Keratinocyte (primary cell): ENCODE results near the gene SENP1. TPM values are rescaled to one million over a fixed set of nuclear protein-coding genes. Genes with fewer than 3 reads are reported as not detected.

Source experiments
- DNase-seq: peaks from one replicate; pipeline ENCODE4 v3.0.0-alpha.2; 2011; ENCODE audit warnings: low read depth, missing footprints, low spot score
- FAIRE-seq: peaks from 2 replicates; lab custom pipeline; 2011; peaks lifted over from hg19 to GRCh38; lab: Jason Lieb, UNC
- H2AFZ ChIP-seq: 2 replicates; pipeline ENCODE4 v1.6.0; 2012; ENCODE audit warnings: low read length, control low read depth, inconsistent platforms; ENCODE audit not compliant: control insufficient read depth
- H3K27ac ChIP-seq: 2 replicates; pipeline ENCODE4 v1.5.1; 2011; ENCODE audit warnings: low read length; ENCODE audit not compliant: control insufficient read depth, insufficient read depth
- H3K27me3 ChIP-seq: 3 replicates; pipeline ENCODE4 v1.6.0; 2011; ENCODE audit warnings: low read length; ENCODE audit not compliant: control insufficient read depth, insufficient read depth; ENCODE audit errors: extremely low read depth
- H3K36me3 ChIP-seq, 2 experiments: 2 replicates in 1 of 2; 3 replicates in 1 of 2; pipeline ENCODE4 v1.5.1; 2011; ENCODE audit warnings: low read length in 2 of 2, mild to moderate bottlenecking in 1 of 2; ENCODE audit not compliant: control insufficient read depth in 2 of 2, insufficient read depth in 2 of 2; ENCODE audit errors: extremely low read depth in 1 of 2
- H3K4me1 ChIP-seq: 3 replicates; pipeline ENCODE4 v1.5.1; 2011; ENCODE audit warnings: low read length; ENCODE audit not compliant: control insufficient read depth, insufficient read depth; ENCODE audit errors: extremely low read depth
- H3K4me2 ChIP-seq: 3 replicates; pipeline ENCODE4 v1.6.0; 2011; ENCODE audit warnings: low read depth, low read length; ENCODE audit not compliant: control insufficient read depth, insufficient read depth; ENCODE audit errors: extremely low read depth
- H3K4me3 ChIP-seq, 3 experiments: fragments of 200-600 bp in 1 of 3; sonication (generic) in 1 of 3; 2 replicates in 2 of 3; 3 replicates in 1 of 3; pipeline ENCODE4 v1.5.1; 2011 to 2016; ENCODE audit warnings: low read length in 3 of 3, mild to moderate bottlenecking in 3 of 3, control low read depth in 2 of 3, inconsistent platforms in 1 of 3, low read depth in 1 of 3, mixed read lengths in 1 of 3, mixed run types in 1 of 3, moderate library complexity in 1 of 3; ENCODE audit not compliant: control insufficient read depth in 2 of 3, insufficient read depth in 2 of 3; ENCODE audit errors: extremely low read depth in 1 of 3
- H3K79me2 ChIP-seq: 2 replicates; pipeline ENCODE4 v1.6.0; 2012; ENCODE audit warnings: low read length; ENCODE audit not compliant: control insufficient read depth, insufficient read depth
- H3K9ac ChIP-seq: 3 replicates; pipeline ENCODE4 v1.6.0; 2011; ENCODE audit warnings: low read length; ENCODE audit not compliant: control insufficient read depth, insufficient read depth; ENCODE audit errors: extremely low read depth
- H3K9me1 ChIP-seq: 3 replicates; pipeline ENCODE4 v1.6.0; 2011; ENCODE audit warnings: low read length; ENCODE audit not compliant: control insufficient read depth, insufficient read depth; ENCODE audit errors: extremely low read depth
- H3K9me3 ChIP-seq: 2 replicates; pipeline ENCODE4 v1.5.1; 2012; ENCODE audit warnings: low read depth, low read length; ENCODE audit not compliant: control insufficient read depth
- H4K20me1 ChIP-seq: 3 replicates; pipeline ENCODE4 v1.6.0; 2011; ENCODE audit warnings: low read length; ENCODE audit not compliant: control insufficient read depth, insufficient read depth; ENCODE audit errors: extremely low read depth
- EZH2 ChIP-seq: IDR thresholded peaks from one replicate; pipeline ENCODE4 v1.6.1; 2012; ENCODE audit warnings: inconsistent platforms, mild to moderate bottlenecking, low read length, moderate library complexity
- dilution Hi-C: fragments of 300-500 bp; cut with MboI; formaldehyde crosslinking; loops from one replicate; pipeline ENCODE4 v1.7.0; 2020; ENCODE audit warnings: low sequenced_read_pairs; ENCODE audit not compliant: extremely low pct_ligation_motif_present
- polyA plus RNA-seq, 5 experiments: library from polyadenylated mRNA; depleted of rRNA in 3 of 5; stranded (reverse) in 3 of 5; stranded (forward) in 1 of 5; unstranded in 1 of 5; fragments of >200 nt; gene quantifications; 1 replicate in 1 of 5; 2 replicates in 3 of 5; 3 replicates in 1 of 5; pipeline versions ENCODE4 v1.2.1 to v1.2.3, GENCODE V29; 2011 to 2012; ENCODE audit warnings: missing spikeins in 2 of 5, low read depth in 1 of 5, low replicate concordance in 1 of 5
- TF ChIP-seq, protein P1 (sequence below), 3 experiments: IDR thresholded peaks in 1 of 3; conservative IDR thresholded peaks in 1 of 3; optimal IDR thresholded peaks in 1 of 3; 2 replicates in 2 of 3; 3 replicates in 1 of 3; pipeline versions ENCODE3 to v1.5.1; 2011; ENCODE audit warnings: low read length in 3 of 3, mild to moderate bottlenecking in 3 of 3, moderate library complexity in 2 of 3, control low read depth in 1 of 3, inconsistent platforms in 1 of 3; ENCODE audit not compliant: insufficient read depth in 2 of 3; ENCODE audit errors: extremely low read depth in 1 of 3

Gene SENP1
- polyA plus RNA-seq, 1 donor (not counting 4 experiments of a cell fraction or from before 2014, with no cell fraction given), result 15.4 TPM

DNA sequence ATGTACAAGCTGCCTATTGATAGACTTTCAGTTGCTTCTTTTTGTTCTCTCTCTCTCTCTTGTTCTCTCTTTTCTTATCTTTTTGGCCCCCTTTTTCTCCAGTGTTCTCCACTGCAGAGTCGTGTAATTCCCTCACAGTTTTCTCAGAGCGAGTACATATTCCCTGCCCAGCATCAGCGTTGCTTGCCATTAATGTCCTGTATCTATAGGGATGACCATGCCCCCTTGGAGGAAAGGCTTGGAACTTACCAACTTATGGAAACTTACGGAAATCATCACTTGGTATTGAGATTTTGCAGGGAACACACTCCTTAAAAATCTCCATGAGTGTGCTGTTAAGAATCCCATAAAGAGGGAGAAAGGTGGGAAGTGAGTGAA is 87.3 kb downstream of the SENP1 start:
- DNase-seq (no peak), FAIRE-seq (no peak)
- H3K27ac ChIP-seq, result no peak overlapping the region
- no peak for TF ChIP-seq EZH2
- TF ChIP-seq, protein P1, sequence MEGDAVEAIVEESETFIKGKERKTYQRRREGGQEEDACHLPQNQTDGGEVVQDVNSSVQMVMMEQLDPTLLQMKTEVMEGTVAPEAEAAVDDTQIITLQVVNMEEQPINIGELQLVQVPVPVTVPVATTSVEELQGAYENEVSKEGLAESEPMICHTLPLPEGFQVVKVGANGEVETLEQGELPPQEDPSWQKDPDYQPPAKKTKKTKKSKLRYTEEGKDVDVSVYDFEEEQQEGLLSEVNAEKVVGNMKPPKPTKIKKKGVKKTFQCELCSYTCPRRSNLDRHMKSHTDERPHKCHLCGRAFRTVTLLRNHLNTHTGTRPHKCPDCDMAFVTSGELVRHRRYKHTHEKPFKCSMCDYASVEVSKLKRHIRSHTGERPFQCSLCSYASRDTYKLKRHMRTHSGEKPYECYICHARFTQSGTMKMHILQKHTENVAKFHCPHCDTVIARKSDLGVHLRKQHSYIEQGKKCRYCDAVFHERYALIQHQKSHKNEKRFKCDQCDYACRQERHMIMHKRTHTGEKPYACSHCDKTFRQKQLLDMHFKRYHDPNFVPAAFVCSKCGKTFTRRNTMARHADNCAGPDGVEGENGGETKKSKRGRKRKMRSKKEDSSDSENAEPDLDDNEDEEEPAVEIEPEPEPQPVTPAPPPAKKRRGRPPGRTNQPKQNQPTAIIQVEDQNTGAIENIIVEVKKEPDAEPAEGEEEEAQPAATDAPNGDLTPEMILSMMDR (optimal IDR thresholded peaks at IDR 0.05 in 1 of 3, IDR thresholded peaks at IDR 0.05 in 1 of 3, conservative IDR thresholded peaks at IDR 0.05 in 1 of 3; ENCODE audit: extremely low read depth in 1 of 3, insufficient read depth in 2 of 3, low read length in 3 of 3), result no peak
- H3K9ac ChIP-seq, result no peak overlapping the region
- no peak overlapping the region for H3K4me2 ChIP-seq
- H3K9me1 ChIP-seq, result no peaks in the 10 kb centered on the region
- no peak overlapping the region for H2AFZ ChIP-seq
- no peak overlapping the region for H3K4me3 ChIP-seq
- H3K4me1 ChIP-seq, result no peaks in the 10 kb centered on the region
- no peaks in the 10 kb centered on the region for H4K20me1 ChIP-seq
- H3K79me2 ChIP-seq, result no peaks in the 10 kb centered on the region
- dilution Hi-C loops, result no loop called here
- no peaks in the 10 kb centered on the region for H3K9me3 ChIP-seq
- peaks cover 18% of the 10 kb centered on the region for H3K27me3 ChIP-seq
- H3K36me3 ChIP-seq, result no peaks in the 10 kb centered on the region

DNA sequence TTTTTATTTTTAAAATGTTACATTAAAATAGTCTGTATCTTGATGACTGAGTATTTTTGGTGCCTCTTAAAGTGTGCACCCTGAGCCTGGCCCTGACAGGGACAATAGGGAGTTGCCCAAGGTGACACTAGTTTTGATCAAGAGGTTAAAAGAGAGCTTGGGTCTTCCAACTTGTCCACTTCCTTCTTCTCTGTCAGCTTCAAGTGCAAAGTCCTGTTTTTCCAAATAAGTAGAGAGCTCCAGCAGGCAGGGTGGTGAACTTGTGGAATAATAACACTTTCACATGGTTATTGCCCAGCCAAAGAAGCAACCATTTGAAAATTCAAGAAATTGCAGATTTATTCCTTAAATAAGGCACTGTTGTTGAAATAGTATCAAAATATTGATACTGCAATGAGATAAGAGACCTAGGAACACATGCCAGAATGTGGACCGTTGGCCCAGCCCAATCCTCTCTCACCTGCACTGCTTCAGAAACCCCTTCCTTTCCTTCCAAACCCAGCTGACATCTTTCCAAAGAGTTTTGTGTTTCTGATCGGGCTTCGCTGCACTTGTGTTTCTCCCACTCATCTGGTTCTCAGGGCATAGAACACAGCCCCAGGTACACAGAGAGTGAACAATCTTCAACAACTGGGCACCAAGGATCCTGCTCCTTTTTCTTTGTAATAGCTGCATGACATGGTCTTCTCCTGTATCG is 87.8 kb downstream of the SENP1 start:
- dilution Hi-C loops, result no loop called here
- Histone ChIP-seq H3K27ac (no peak overlapping the region), H2AFZ (no peak overlapping the region), H3K4me3 (no peak overlapping the region), H3K4me2 (no peak overlapping the region), H3K9ac (no peak overlapping the region), H3K4me1 (no peaks in the 10 kb centered on the region), H3K9me3 (no peaks in the 10 kb centered on the region), H3K27me3 (peaks cover 23% of the 10 kb centered on the region), H4K20me1 (no peaks in the 10 kb centered on the region), H3K79me2 (no peaks in the 10 kb centered on the region), H3K9me1 (no peaks in the 10 kb centered on the region), H3K36me3 (no peaks in the 10 kb centered on the region)
- TF ChIP-seq EZH2, result no peak
- TF ChIP-seq, protein P1 (optimal IDR thresholded peaks at IDR 0.05 in 1 of 3, IDR thresholded peaks at IDR 0.05 in 1 of 3, conservative IDR thresholded peaks at IDR 0.05 in 1 of 3; ENCODE audit: extremely low read depth in 1 of 3, insufficient read depth in 2 of 3, low read length in 3 of 3), result no peak
- DNase-seq, result no peak
- FAIRE-seq, result no peak
